ENCODE measurements around the gene CORIN.
"Not testable (repeated sequence)": the region's sequence is repeated elsewhere in the genome, so short reads cannot be mapped to it uniquely, and the experiment has no call there.

Gene CORIN

GRCh38 chr4:47553329-47554125 lies 284.3 kb downstream of the CORIN start:
- DNase-seq, result no peak

DNA sequence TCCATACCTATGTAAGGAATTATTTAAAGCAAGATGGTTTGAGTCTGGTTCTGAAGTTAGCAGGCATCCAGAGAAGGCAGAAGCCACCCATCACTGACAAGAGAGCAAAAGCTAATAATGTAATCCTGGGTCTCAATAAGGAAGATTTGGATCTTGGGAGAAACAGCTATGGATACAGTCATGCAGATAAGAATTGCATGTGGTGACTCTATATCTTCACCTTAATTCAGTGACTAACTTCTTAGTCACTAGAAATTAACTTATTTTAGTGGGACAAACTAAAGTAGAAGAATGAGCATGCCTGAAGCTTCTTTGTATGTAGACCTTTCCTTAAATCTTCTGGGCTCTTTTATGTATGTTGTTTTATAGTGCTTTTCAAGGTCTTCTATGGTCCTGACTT lies 286.2 kb downstream of the CORIN start:
- DNase-seq, result no peak

DNA sequence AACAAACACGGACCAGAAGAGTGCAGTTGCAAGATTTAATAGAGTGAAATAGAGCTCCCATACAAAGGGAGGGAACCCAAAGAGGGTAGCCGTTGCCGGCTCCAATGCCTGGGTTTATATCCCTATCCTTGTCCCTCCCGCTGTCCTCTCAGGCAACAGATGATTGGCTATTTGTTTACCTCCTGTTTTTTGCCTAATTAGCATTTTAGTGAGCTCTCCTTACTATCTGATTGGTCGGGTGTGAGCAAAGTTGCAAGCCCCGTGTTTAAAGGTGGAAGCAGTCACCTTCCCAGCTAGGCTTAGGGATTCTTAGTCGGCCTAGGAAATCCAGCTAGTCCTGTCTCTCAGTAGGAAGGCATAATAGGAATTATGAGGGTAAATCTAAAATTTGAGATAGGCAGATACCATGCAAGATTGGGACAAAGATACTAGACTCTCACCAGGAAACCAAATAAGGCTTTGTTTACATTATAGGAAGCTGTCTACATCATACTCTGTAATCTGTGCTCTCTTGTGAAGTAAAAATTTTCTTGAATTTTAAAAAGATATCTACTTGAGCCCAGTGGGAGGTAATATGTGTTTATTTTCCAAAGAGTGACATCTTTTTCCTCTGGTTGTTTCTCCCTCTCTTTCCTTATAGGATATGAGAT lies 286.8 kb downstream of the CORIN start:
- no peak for DNase-seq

DNA sequence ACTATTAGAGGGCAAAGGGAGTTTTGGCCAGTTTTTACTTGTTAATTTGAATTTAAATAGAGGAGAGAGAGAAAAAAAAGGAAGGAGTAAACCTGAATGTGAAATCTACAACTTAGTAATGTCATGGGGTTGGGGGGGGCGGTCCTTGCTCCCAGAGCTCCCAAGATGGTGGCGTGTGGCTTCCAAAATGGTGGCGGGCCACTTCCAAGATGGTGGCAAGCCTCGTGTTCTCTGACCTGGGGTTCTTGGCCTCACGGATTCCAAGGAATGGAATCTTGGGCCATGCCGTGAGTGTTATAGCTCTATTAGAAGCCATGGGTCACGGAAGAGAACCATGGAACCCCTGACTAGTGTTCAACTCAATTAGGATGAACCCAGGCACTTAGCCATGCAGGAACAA lies 287.5 kb downstream of the CORIN start:
- DNase-seq, result not testable (repeated sequence)

Data from inflammatory macrophage treated with lipopolysaccharide for 4 hours (primary cell).